ENCODE data around the gene LAPTM5.
A peak's percentile ranks its signal among the peaks of the same experiment; 100 is the strongest.

Gene LAPTM5

DNA sequence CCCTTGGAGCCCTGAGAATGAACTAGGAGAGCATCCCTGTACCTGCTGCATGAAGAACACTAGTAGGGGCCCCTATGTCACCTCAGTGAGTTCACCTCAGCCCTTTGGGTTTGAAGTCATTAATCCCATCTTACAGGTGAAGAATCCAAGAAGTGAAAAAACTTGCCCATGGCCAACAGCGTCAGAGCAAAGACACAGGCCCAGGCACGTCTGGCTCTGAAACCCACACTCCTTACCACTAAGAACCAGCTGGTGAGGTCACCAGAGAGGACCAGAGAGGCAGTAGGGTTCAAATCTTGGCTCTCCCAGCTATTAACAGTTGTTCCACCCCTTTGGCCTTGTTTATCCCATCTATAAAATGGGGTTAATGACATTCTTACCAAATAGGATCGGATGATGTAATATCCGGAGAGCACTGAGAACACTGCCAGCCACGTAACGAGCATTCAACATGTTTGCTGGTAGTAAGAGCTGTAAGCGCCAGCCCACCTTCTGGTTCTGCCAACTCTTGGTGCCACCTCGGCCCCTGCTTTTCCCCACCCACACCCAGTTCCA is 43.0 kb downstream of the LAPTM5 start:
- no peak for DNase-seq (ENCODE audit: low read depth)

DNA sequence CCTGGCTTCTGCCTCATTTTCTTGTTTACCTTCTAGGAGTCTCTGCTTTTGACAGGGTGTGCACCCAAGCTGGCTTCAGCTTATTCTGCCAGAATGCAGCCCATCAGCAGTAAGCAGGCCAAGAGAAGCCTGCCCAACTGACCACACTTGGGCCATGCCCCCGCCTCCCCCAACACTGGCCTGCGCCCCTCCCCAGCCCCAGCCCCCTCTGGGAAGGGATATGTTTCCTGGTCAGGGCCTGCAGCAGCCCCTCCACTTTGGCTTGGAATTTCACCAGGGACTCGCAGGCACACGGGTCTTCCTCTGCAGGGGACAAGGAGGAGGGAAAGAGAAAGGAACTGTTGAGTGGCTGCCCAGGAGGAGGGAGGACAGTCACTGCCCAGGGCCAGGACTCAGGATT is 43.5 kb downstream of the LAPTM5 start:
- no peak for DNase-seq (ENCODE audit: low read depth)

DNA sequence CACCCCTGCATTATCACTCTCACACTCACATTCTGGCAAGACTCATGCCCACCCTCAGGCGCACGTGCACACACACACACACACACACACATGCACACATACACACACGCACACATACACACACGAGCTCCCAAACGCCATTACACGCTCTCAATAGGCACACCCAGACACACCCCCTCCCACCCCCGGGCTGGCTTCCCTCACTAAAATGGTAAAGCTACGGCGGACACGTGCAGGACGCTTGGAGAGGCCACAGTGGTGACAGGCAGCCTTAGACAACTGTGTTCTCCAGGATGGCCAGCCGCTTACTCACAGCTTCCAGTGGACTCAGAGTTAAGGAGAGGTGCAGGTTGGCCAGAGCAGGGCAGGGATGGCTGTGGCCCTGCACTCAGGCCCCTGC is 44.3 kb downstream of the LAPTM5 start:
- no peak for DNase-seq (ENCODE audit: low read depth)

DNA sequence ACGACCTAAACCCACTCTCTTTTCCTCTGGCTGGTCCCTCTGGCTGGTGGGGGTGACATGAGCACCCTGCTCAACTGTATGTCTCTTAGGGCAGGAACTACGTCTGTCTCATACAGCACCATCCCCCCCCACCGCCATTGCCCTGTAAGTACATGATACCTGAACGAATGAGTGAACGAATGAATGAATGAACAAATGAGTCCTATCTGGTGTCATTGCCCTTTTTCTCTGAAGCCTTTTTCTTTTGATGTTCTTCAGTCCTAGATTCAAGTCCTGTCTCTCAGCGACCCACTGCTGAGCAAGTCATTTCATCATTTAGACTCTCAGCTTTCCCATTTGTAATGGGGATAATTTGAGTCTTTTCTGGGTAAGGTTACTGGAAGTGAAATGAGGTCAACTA is 45.0 kb downstream of the LAPTM5 start:
- DNase-seq (ENCODE audit: low read depth), result no peak

DNA sequence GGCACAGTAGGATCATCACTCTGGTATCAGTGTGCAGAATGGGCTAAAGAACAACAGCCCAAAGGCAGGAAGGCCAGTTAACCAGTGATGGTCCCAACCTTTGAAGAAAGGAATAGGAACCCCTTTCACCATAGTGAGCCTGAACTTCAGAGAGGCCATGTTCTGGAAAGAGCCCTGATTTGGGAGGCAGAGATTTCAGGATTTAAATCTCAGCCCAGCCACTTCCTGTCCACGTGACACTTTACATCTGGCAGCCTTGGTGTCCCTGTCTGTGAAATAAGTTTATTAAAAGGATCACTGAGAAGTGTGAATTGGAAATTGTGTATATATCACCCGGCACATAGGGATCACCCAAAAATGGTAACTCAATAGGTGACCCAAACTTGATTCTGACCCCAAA is 47.2 kb downstream of the LAPTM5 start:
- DNase-seq (ENCODE audit: low read depth), result no peak

DNA sequence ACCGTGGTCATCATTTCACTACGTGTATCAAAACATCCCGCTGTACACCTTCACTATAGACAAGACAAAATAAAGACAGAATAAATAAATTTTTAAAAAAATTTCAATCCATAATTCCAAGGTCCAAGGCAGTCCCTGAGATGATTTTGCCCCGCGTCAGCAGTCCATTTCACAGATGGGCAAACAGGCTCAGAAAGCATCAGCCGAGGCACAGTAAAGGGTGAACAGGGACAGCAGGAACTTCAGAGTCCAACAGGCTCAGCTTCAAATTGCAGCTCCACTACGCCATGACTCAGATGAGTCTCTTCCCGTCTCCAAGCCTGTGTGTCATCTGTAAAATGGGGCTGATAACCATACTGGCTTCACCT is 49.2 kb downstream of the LAPTM5 start:
- no peak for DNase-seq (ENCODE audit: low read depth)

DNA sequence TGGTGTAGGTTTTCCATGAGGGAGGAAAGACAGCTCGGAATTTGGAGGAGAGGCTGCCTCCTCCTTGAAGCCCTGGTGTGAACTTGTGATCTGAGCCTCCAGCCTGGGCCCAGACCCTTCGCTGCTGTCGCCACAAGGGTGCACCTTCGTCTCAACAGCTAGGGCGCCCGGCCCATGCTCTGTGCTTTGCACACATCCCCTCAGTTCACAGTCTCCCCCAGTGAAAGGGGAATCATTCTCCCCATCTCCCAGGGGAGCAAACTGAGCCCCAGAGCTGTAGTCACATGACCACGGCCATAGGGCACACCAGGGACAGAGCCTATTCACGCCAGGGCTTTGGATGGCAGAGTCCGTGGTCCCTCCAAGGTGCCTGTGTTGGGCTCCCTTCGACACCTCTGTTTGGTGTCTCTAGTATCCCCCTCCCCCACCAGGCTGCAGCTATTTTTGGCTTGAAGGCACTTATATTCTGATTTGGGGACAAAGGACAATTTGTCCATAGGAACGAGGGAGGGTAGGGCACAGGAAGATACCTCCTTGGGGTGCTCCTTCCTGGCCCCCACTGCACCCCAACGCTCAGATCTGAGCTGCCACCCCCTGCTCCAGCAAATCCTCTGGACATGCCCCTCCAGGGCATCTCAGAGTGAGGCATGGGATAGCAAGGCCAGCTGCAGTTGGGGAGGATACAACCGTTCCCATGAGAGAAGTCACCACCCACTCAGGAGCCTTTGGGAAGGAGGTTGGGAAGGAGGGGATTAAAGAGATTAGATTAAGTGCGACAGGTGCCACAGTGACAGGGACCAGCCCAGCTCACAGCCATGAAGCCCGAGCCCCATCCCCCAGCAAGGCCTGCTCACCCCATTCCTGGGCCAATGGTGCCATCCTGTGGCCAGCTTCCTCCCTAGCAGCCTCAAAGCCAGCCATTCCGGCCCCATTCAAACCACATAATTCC is 49.9 kb downstream of the LAPTM5 start:
- peak; percentile 16 for DNase-seq (ENCODE audit: low read depth)

DNA sequence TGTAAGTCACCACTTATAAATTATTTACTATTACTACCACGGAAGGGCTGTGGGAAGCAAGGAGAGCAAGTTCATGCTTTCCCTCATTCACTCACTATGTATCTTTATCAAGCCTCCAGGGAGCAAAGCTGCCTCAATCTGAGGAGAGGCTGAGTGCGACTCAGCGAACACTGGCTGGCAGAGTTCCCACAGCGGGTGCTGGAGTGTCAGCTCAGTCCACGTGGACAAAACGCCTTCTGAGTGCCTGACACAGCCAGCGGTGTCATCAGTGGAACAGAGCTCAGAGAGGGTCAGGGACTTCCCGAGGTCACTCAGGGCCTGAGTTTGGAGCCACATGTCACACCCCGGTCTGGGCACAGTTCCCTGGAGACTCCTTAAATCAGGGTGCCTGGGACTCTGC is 51.0 kb downstream of the LAPTM5 start:
- DNase-seq (ENCODE audit: low read depth), result no peak

DNA sequence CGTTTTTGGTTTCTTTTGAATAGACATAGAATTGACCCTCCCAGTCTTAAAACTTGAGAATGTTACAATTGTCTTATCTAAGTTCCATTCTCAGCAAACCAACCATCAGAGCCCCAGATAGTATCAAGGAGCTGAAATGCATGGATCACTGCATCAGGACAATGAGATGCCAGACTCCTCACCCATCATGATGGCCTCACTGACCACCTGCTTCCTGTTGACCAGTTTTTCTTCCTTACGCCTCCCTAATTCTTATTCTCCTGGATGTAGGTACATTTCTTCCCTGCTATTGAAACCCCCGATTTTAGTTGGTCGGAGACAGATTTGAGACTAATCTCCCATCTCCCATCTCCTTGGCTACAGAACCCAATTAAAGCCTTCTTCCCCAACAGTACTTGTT is 51.9 kb downstream of the LAPTM5 start:
- no peak for DNase-seq (ENCODE audit: low read depth)

DNA sequence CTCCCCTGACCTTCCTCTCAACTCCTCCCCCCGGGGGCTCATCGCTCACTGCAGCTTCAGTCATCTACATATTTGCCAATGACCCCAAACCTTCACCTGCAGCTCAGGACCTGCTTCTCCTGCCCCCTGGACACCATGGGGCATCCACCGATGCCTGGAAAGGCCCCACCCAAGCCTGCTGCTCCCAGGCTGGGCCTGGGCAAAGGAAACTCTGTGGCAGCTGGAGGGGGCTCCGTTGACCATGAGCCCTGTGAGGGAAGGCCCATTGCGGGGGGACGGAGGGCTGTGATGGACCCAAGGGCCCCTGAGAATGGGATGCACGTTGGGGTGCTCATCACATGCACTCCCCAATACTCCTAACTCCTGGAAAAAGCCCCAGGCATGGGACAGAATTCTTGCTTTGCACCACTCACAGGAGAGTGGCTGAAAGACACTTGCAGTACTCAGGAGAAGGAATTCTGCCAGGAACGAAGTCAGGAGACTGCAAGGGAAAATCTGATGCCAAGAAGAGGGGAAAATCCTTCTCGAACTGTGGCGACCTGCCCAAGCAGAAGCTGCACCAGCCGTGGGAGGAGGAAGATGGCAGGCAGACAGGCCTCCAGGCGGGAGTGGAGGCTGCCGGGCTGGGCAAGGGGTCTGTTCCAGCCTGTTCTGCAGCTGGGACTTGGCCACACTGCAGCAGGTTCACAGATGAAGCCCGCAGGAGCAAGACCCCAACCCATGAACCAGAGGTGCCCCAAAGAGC is 52.6 kb downstream of the LAPTM5 start:
- DNase-seq (ENCODE audit: low read depth), result no peak

DNA sequence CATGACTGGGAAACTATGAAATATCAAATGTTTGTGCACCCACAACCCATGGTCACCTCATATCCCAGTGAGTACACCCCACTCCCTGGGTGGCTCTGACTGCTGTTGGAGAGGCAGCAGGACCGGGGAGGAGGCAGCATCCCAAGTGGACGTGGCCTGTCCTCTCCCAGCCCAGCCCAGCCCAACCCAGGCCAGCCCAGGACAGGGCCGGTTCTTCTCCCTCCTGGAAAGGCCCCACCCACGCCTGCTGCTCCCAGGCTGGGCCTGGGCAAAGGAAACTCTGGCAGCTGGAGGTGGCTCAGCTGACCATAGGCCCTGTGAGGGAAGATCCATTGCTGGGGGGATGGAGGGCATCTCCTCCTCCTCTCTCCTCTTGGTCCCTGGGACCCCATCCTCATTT is 53.3 kb downstream of the LAPTM5 start:
- no peak for DNase-seq (ENCODE audit: low read depth)

DNA sequence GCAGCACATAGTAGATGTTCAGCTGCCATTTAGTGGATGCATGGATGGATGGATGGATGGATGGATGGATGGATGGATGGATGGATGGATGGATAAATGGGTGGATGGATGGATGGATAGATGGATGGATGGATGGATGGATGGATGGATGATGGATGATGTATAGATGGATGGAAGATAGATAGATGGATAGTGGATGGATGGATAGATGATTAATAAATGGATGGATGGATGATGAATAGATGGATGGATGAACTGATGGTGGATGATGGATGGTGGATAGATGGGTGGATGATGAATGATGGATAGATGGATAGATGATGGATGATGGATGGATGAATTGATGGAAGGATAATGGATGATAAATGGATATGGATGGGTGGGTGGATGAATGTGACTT is 54.8 kb downstream of the LAPTM5 start:
- DNase-seq (ENCODE audit: low read depth), result no peak

DNA sequence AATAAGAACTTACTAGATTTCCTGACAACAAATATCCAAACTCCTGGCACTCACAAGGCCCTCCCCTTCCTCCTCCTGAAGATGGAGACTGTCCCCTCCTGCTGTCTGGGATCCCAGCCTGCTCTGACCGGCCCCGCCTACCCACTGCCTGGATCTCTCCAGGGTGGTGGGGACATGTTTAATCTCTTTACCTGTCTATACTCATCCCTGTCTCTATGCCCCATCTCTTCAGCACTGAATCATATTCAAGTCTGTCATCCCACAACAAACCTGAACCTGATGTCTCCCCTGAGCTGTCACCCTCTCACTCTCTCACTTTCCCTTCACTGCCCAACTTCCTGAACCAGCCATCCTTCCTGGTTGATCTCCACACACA is 56.3 kb downstream of the LAPTM5 start:
- DNase-seq (ENCODE audit: low read depth), result no peak

DNA sequence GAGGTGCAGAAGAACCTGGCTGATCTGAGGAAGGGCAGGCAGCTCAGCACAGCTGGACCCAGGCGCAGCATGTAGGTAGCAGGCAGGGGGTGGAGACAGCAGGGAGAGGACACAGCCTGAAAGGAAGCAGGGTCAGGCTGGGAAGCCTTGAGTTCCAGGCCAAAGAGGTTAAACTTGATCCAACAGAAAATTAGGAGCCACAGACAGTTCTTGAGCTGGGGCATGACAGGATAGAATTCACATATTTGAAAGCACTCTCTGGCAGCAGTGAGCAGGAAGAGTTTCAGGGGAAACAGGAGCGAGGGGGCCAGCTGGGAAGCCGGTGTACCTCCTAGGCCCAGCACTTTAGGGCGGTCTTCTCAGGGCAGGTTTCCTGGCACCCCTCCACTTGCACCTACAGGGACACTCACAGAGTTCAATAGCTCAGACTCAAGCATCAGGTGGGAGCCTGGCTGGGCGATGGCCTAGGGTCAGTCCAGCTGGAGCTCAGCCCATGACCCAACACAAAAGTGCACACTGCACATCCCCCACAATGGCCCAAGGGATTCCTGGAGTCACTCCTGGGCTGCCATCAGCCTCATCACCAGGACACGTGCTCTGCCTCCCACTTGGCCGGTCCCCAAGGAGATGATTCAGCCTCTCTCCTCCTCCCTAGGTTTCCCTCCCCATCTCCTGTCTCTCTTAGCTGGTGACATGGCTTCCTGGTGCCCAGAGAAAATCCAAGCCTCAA is 56.9 kb downstream of the LAPTM5 start:
- no peak for DNase-seq (ENCODE audit: low read depth)

DNA sequence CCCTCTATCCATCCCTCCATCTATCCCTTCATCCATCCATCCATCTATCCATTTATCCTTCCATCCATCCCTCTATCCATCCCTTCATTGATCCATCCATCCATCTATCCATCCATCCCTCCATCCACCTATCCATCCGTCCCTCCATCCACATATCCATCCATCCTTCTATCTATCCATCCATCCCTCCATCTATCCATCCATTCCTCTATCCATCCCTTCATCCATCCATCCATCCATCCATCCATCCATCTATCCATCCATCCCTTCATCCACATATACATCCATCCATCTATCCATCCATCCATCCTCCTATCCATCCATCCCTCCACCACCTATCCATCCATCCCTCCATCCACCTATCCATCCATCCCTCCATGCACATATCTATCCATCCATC is 57.8 kb downstream of the LAPTM5 start:
- DNase-seq (ENCODE audit: low read depth), result no peak

DNA sequence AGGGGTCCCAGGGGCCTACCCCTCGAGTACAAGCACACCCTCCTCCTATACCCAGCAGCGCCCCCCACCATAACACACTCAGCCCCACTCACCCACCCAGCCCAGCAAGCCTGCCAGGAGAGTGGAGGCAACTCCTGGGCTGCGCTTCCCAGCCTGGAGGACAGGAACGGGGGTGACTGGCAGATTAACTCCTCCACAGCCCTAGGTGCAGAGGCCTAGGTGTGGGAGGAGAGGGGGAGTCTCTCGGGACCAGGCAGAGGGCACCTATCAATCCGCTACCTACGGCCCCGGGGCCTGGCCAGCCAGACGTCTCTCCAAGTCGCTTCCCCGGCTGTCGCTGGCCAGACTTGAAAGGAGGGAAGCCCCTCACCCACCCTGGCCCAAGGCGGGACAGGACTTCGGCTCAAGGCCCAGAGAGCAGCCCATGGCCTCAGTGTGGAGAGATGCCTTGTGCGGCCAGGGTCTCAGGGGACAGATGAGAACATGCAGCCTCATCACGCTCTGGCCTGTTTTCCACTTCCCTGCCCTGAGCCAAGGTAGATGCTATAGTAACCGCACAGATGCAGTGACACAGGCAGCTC is 59.1 kb downstream of the LAPTM5 start:
- no peak for DNase-seq (ENCODE audit: low read depth)

DNA sequence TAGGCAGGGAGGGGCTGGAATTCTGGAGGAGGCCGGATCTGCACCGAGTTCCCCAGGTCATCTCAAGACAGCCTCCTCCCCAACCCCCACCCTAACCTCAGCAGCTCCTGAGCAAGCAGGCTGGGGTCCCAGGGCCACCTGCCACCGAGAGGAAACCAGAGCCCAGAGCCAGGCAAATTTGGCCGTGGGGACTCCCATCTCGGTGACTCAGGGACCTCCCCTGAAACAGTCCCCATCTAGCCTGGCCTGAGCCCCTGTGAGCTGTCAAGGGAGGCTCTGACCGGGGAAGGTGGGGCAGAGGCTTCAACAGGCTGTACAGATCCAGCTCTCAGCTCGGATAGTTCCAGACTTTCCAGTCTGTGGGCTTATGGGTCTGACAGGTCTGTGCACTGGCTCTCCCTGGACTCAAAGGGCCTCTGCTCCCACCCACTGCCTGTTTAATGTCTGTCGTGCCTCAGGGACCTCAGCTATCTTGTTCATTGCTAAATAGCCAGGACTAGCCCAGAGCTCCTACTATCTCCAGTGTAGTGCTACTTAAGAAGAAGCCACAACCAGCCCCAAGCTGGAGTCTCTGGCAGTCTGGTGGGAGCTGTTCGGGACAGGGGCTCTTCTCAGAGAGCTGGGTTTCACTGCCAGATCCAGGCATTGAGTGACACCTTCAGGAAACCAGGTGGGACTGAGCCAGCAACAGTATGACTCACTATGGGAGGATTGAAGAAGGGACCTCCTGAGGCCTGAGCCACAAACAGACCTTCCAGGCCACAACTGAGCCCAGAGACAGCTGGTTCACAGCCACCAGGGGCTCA is 59.8 kb downstream of the LAPTM5 start:
- no peak for DNase-seq (ENCODE audit: low read depth)

DNA sequence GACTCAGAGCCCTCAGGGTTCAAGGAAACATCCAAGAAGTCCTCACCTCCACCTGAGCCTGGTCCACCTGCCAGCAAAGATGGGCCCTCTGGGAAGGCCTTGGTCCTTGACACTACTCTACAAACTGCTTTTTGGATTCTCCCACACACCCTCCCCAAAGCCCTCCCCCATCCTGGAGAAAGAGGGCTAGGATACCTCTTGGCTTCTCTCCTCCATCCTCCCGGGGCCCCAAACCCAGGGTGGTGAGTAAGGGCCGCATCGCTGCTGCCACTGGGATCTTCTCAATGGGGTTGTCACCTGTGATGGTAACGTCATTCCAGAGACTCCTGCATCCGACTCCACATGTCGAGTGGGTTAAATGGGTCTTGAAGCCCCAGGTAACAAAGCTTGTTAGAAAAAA is 60.7 kb downstream of the LAPTM5 start:
- DNase-seq (ENCODE audit: low read depth), result no peak

DNA sequence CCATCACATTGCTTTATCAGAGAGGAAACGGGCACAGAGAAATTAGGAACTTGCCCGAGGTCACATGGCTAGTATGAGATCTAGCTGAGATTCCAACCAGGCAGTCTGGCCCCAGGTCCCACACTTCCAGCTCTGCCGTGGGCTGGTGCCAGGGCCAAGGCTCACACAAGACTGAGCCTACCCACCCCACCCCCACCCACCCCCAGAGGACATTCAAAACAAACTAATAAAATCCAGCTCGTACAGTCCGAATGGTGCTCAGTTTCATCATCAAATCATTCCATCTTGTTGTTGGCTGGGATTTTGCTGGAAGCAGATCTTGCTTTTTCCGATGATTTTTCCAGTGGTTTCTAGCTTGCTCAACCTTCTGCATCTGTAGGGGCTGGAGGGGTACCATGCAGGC is 62.1 kb downstream of the LAPTM5 start:
- DNase-seq (ENCODE audit: low read depth), result no peak

DNA sequence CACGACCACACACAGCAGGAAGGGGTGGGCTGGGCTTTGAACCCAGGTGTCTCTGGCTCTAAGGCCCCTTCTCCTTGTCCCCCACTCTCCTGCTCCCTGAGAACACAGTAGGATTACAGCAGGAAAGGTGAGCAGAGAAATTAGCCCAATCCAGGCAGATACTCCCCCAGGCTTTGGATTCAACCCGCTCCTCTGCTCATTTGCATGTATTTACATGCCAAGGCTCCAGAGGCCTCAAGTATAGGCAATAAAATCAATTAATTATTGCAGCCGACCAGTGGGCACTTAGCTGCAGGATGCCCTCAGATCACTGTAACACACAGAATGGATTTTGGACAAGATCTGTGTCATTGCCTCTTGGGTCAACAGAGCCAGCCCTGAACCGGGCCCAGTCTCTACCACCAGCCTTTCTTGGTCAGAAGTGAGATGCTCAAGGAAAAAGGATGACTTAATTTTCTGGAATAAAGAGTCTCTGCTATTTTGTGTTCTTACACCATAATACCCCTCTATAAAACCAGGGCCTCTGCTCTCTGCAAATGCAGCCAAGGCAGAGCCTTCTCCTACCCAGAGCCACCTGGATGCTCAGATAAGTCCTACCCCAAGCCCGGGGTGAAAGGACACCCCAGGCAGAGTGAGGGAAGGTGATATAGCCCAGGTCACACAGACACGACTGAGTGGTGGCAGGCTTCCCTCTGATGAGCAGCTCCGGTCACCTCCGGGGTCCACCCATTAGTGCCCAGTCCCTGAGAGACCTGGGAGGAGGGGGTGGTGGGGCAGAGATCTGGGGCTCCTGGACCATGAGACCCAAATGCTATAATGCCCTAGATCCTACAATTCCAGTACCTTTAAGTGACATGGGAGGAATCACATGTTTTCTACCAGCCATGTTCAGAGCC is 63.0 kb downstream of the LAPTM5 start:
- DNase-seq (ENCODE audit: low read depth), result no peak

All from stimulated activated CD8-positive, alpha-beta memory T cell treated with anti-CD3 and anti-CD28 coated beads, Interleukin-15, amount 100 ng/mL, for 24 hours (primary cell).